ENCODE data around the gene CEACAM1. TPM values are rescaled to one million over a fixed set of nuclear protein-coding genes. Genes with fewer than 3 reads are reported as not detected.
"Not testable (repeated sequence)": the region's sequence is repeated elsewhere in the genome, so short reads cannot be mapped to it uniquely, and the experiment has no call there.

The CEACAM1 gene
- total RNA-seq, 1 experiment from 2014 or later, result 7.1 TPM

- POLR2A ChIA-PET, result no interaction called here
- Mint-ChIP-seq H3K4me1 (ENCODE audit: low read depth, unreplicated experiment) (peaks cover 6% of the 10 kb centered on the region), H3K9me3 (ENCODE audit: unreplicated experiment) (no peaks in the 10 kb centered on the region), H3K4me3 (ENCODE audit: unreplicated experiment) (no peak overlapping the region), H3K27me3 (ENCODE audit: insufficient read depth, unreplicated experiment) (no peaks in the 10 kb centered on the region), H3K27ac (ENCODE audit: unreplicated experiment) (no peak overlapping the region), H3K36me3 (ENCODE audit: insufficient read depth, unreplicated experiment) (no peaks in the 10 kb centered on the region)
- Histone ChIP-seq H3K4me3 (ENCODE audit: low read depth, low read length) (no peak overlapping the region), H3K4me1 (no peaks in the 10 kb centered on the region), H3K9me3 (no peaks in the 10 kb centered on the region), H3K27me3 (replicated peaks; ENCODE audit: control insufficient read depth, insufficient read depth, low read length) (no peaks in the 10 kb centered on the region), H3K36me3 (ENCODE audit: control insufficient read depth, insufficient read depth, low read length) (no peaks in the 10 kb centered on the region)
- DNase-seq, result no peak
- CTCF ChIA-PET, result interaction anchor here (1.2 kb wide), 1 partner anchor 89 kb away, joined by 4 read pairs; no protein-coding TSS in a partner anchor
- no TSS peak for BruUV-seq (replicated peaks)
- TF ChIP-seq CTCF (IDR thresholded peaks at IDR 0.05; ENCODE audit: insufficient read depth in 1 of 2, low read depth in 1 of 2, low read length in 1 of 2, severe bottlenecking in 1 of 2, unreplicated experiment in 1 of 2), result no peak
- intact Hi-C loops (cut with micrococcal nuclease; ENCODE audit: unreplicated experiment), result no loop called here
Observed at GRCh38 chr19:42538841-42539709, 10.8 kb upstream of the CEACAM1 start.

- H3K4me3 Mint-ChIP-seq (ENCODE audit: unreplicated experiment); H3K27ac Mint-ChIP-seq (ENCODE audit: unreplicated experiment); POLR2A ChIA-PET; H3K4me1 ChIP-seq; intact Hi-C loops (cut with micrococcal nuclease; ENCODE audit: unreplicated experiment); H3K4me3 ChIP-seq (ENCODE audit: low read depth, low read length); H3K27me3 ChIP-seq (replicated peaks; ENCODE audit: control insufficient read depth, insufficient read depth, low read length); BruUV-seq (replicated peaks); H3K4me1 Mint-ChIP-seq (ENCODE audit: low read depth, unreplicated experiment); H3K36me3 Mint-ChIP-seq (ENCODE audit: insufficient read depth, unreplicated experiment); H3K27me3 Mint-ChIP-seq (ENCODE audit: insufficient read depth, unreplicated experiment); H3K9me3 Mint-ChIP-seq (ENCODE audit: unreplicated experiment); H3K36me3 ChIP-seq (ENCODE audit: control insufficient read depth, insufficient read depth, low read length); H3K9me3 ChIP-seq; DNase-seq: not testable (repeated sequence)
- CTCF ChIA-PET, result interaction anchor here (0.9 kb wide), 1 partner anchor 85 kb away, joined by 3 read pairs; no protein-coding TSS in a partner anchor
Observed at GRCh38 chr19:42535276-42535675, 7.0 kb upstream of the CEACAM1 start.

- Mint-ChIP-seq H3K9me3 (ENCODE audit: unreplicated experiment) (no peaks in the 10 kb centered on the region), H3K27me3 (ENCODE audit: insufficient read depth, unreplicated experiment) (no peaks in the 10 kb centered on the region), H3K36me3 (ENCODE audit: insufficient read depth, unreplicated experiment) (no peaks in the 10 kb centered on the region), H3K4me1 (ENCODE audit: low read depth, unreplicated experiment) (peaks cover 8% of the 10 kb centered on the region), H3K27ac (ENCODE audit: unreplicated experiment) (no peak overlapping the region), H3K4me3 (ENCODE audit: unreplicated experiment) (no peak overlapping the region)
- DNase-seq, result no peak
- H3K36me3 ChIP-seq (ENCODE audit: control insufficient read depth, insufficient read depth, low read length), result no peaks in the 10 kb centered on the region
- ChIA-PET CTCF (interaction anchor here (0.9 kb wide), 1 partner anchor 84 kb away, joined by 3 read pairs; no protein-coding TSS in a partner anchor), POLR2A (no interaction called here)
- no peak for TF ChIP-seq CTCF (IDR thresholded peaks at IDR 0.05; ENCODE audit: insufficient read depth in 1 of 2, low read depth in 1 of 2, low read length in 1 of 2, severe bottlenecking in 1 of 2, unreplicated experiment in 1 of 2)
- intact Hi-C loops (cut with micrococcal nuclease; ENCODE audit: unreplicated experiment), result no loop called here
- peaks cover 1% of the 10 kb centered on the region; the same call in 1 of the 2 replicates for H3K4me1 ChIP-seq
- no peaks in the 10 kb centered on the region for H3K9me3 ChIP-seq
- BruUV-seq (replicated peaks), result no TSS peak
- H3K4me3 ChIP-seq (ENCODE audit: low read depth, low read length), result no peak overlapping the region
- no peaks in the 10 kb centered on the region for H3K27me3 ChIP-seq (replicated peaks; ENCODE audit: control insufficient read depth, insufficient read depth, low read length)
Observed at GRCh38 chr19:42534391-42534790, 6.1 kb upstream of the CEACAM1 start.

Data from Caco-2 (cell line).